Hematopoietic multipotent progenitor cell treated with erythropoietin and hydrocortisone succinate and interleukin-3 and kit ligand, for 15 days (in vitro differentiated cells): ENCODE results near the gene NOL4L.

Experiments used
- DNase-seq: peaks from one replicate; pipeline ENCODE4 v3.0.0-alpha.2; 2015; ENCODE audit warnings: low spot score

NOL4L gene

GRCh38 chr20:32560989-32561830, 23.9 kb downstream of the NOL4L start:
- no peak for DNase-seq

GRCh38 chr20:32560482-32560988, 24.6 kb downstream of the NOL4L start:
- no peak for DNase-seq

GRCh38 chr20:32559753-32560380, 25.3 kb downstream of the NOL4L start:
- DNase-seq: no peak

GRCh38 chr20:32559205-32559752, 25.9 kb downstream of the NOL4L start:
- no peak for DNase-seq

GRCh38 chr20:32558526-32558925, 26.6 kb downstream of the NOL4L start:
- no peak for DNase-seq

- DNase-seq: no peak
Measured at GRCh38 chr20:32557319-32557718, 27.8 kb downstream of the NOL4L start.

- DNase-seq: no peak
Measured at GRCh38 chr20:32556312-32557184, 28.6 kb downstream of the NOL4L start.

- DNase-seq: no peak
Measured at GRCh38 chr20:32555584-32555983, 29.5 kb downstream of the NOL4L start.

GRCh38 chr20:32554965-32555289, 30.2 kb downstream of the NOL4L start:
- DNase-seq: no peak

- no peak for DNase-seq
Measured at GRCh38 chr20:32553618-32554017, 31.5 kb downstream of the NOL4L start.

- DNase-seq: no peak
Measured at GRCh38 chr20:32551693-32552092, 33.4 kb downstream of the NOL4L start.

- DNase-seq: no peak
Measured at GRCh38 chr20:32549842-32550241, 35.3 kb downstream of the NOL4L start.

GRCh38 chr20:32547753-32548034, 37.4 kb downstream of the NOL4L start:
- no peak for DNase-seq

- DNase-seq: no peak
Measured at GRCh38 chr20:32546918-32547752, 38.0 kb downstream of the NOL4L start.

GRCh38 chr20:32544893-32545840, 40.0 kb downstream of the NOL4L start:
- no peak for DNase-seq

GRCh38 chr20:32544260-32544722, 40.8 kb downstream of the NOL4L start:
- no peak for DNase-seq

GRCh38 chr20:32543570-32544259, 41.4 kb downstream of the NOL4L start:
- DNase-seq: no peak

GRCh38 chr20:32542259-32542615, 42.9 kb downstream of the NOL4L start:
- DNase-seq: no peak

- DNase-seq: no peak
Measured at GRCh38 chr20:32541323-32542258, 43.5 kb downstream of the NOL4L start.
